GM23338 (cell line): ENCODE results near the gene FAM228B. TPM values are rescaled to one million over a fixed set of nuclear protein-coding genes. Genes with fewer than 3 reads are reported as not detected.

Experiments used
- CREB1 ChIP-seq: fragments of 250-450 bp; sonication (Bioruptor Pico); IDR thresholded peaks from 2 replicates; pipeline ENCODE4 v1.5.0; 2020; ENCODE audit warnings: low read depth, mild to moderate bottlenecking, moderate library complexity
- EZH2 ChIP-seq: fragments of 200-600 bp; sonication (generic); IDR thresholded peaks from one replicate; pipeline ENCODE4 v1.8.0; 2017; ENCODE audit warnings: antibody characterized with exemption, mild to moderate bottlenecking, low read depth; ENCODE audit not compliant: unreplicated experiment
- EZH2phosphoT487 ChIP-seq: fragments of 200-600 bp; sonication (generic); IDR thresholded peaks from one replicate; pipeline ENCODE4 v1.8.1; 2018; ENCODE audit warnings: antibody characterized with exemption; ENCODE audit not compliant: unreplicated experiment
- JUNB ChIP-seq: IDR thresholded peaks from one replicate; pipeline ENCODE4 v1.6.1; 2016; ENCODE audit warnings: antibody characterized with exemption; ENCODE audit not compliant: unreplicated experiment
- NANOG ChIP-seq: IDR thresholded peaks from 2 replicates; pipeline ENCODE4 v1.6.1; 2016; ENCODE audit warnings: antibody characterized with exemption, borderline replicate concordance
- POLR2AphosphoS5 ChIP-seq: IDR thresholded peaks from 2 replicates; pipeline ENCODE4 v1.6.1; 2016; ENCODE audit warnings: antibody characterized with exemption, low read depth
- STAT1 ChIP-seq: IDR thresholded peaks from one replicate; pipeline ENCODE4 v1.6.1; 2016; ENCODE audit warnings: antibody characterized with exemption; ENCODE audit not compliant: unreplicated experiment
- ZNF114 ChIP-seq: fragments of 250-450 bp; sonication (Bioruptor Pico); IDR thresholded peaks from 2 replicates; pipeline ENCODE4 v1.5.0; 2020; ENCODE audit warnings: mild to moderate bottlenecking, moderate library complexity
- ZNF331 ChIP-seq: fragments of 250-450 bp; sonication (Bioruptor Pico); IDR thresholded peaks from 2 replicates; pipeline ENCODE4 v1.5.0; 2020; ENCODE audit warnings: low read depth, mild to moderate bottlenecking, moderate library complexity
- ZNF462 ChIP-seq: fragments of 250-450 bp; sonication (Bioruptor Pico); IDR thresholded peaks from 2 replicates; pipeline ENCODE4 v1.5.0; 2020; ENCODE audit warnings: mild to moderate bottlenecking, moderate library complexity
- polyA plus RNA-seq: library from polyadenylated mRNA; unstranded; fragments of >200 nt; fragmentation: Nextera tagmentation; extraction: Ambion mirVana; gene quantifications from 2 replicates; pipeline ENCODE4 v1.2.1, GENCODE V29; 2016
- total RNA-seq: library from RNA; depleted of rRNA; stranded (reverse); fragments of >200 nt; shearing (Covaris generic); gene quantifications from 2 replicates; pipeline ENCODE4 v1.2.3, GENCODE V29; 2014
- TF ChIP-seq, protein P1 (sequence below), 2 experiments: fragments of 200-600 bp in 1 of 2; sonication (generic) in 1 of 2; conservative IDR thresholded peaks; 2 replicates each; pipeline versions ENCODE4 v1.5.1 to v1.6.1; 2016 to 2017; ENCODE audit warnings: antibody characterized with exemption in 2 of 2, low read depth in 2 of 2, mild to moderate bottlenecking in 2 of 2, moderate library complexity in 1 of 2
- TF ChIP-seq, protein P2 (sequence below): IDR thresholded peaks from 2 replicates; pipeline ENCODE4 v1.6.1; 2016; ENCODE audit warnings: antibody characterized with exemption

FAM228B gene
- total and polyA plus RNA-seq, 2 experiments from 2014 or later: 3.4 to 7.9 TPM

DNA sequence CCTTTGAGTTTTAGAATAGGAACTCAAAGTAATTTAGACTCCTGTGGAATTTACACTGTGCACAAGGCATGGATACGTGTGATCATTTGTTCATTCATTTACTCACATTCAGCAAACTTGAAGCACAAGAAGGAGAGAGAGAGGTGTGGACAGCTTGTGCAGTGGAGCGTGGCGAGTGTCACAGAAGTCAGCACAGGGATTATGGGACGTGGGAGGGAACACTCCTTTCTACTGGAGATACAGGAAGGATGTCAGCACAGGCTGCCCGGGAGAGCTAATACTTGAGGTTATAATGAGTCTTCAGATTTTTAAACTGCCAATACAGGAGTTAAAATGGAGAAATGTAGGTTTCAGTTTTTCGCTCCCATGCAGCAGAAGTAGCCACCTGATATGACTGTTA is 58.6 kb downstream of the FAM228B start (continued):
- TF ChIP-seq ZNF462 (CRISPR knock-in tag) (no peak), CREB1 (CRISPR knock-in tag) (no peak), NANOG (no peak), JUNB (no peak), STAT1 (no peak), POLR2AphosphoS5 (no peak), EZH2phosphoT487 (no peak), ZNF331 (no peak), EZH2 (no peak), ZNF114 (CRISPR knock-in tag) (no peak)
- TF ChIP-seq, protein P1, sequence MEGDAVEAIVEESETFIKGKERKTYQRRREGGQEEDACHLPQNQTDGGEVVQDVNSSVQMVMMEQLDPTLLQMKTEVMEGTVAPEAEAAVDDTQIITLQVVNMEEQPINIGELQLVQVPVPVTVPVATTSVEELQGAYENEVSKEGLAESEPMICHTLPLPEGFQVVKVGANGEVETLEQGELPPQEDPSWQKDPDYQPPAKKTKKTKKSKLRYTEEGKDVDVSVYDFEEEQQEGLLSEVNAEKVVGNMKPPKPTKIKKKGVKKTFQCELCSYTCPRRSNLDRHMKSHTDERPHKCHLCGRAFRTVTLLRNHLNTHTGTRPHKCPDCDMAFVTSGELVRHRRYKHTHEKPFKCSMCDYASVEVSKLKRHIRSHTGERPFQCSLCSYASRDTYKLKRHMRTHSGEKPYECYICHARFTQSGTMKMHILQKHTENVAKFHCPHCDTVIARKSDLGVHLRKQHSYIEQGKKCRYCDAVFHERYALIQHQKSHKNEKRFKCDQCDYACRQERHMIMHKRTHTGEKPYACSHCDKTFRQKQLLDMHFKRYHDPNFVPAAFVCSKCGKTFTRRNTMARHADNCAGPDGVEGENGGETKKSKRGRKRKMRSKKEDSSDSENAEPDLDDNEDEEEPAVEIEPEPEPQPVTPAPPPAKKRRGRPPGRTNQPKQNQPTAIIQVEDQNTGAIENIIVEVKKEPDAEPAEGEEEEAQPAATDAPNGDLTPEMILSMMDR (conservative IDR thresholded peaks at IDR 0.05; ENCODE audit: low read depth in 2 of 2): no peak
- TF ChIP-seq, protein P2, sequence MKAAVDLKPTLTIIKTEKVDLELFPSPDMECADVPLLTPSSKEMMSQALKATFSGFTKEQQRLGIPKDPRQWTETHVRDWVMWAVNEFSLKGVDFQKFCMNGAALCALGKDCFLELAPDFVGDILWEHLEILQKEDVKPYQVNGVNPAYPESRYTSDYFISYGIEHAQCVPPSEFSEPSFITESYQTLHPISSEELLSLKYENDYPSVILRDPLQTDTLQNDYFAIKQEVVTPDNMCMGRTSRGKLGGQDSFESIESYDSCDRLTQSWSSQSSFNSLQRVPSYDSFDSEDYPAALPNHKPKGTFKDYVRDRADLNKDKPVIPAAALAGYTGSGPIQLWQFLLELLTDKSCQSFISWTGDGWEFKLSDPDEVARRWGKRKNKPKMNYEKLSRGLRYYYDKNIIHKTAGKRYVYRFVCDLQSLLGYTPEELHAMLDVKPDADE: no peak
